Lung (tissue), 12 donors: ENCODE data around the gene THAP3. TPM values are rescaled to one million over a fixed set of nuclear protein-coding genes. Genes with fewer than 3 reads are reported as not detected.

Experiments
- ATAC-seq: fragments of 200-7000 bp; cut with Tn5 transposase; one replicate; pipeline ENCODE4 v1.9.1; 2020; ENCODE audit warnings: moderate number of reproducible peaks; ENCODE audit not compliant: insufficient read depth, low FRiP score
- DNase-seq, 3 donors: peaks; one replicate each; pipeline ENCODE4 v3.0.0-alpha.2; 2013 to 2017
- H3K27ac ChIP-seq, 2 donors: one replicate each; pipeline ENCODE4 v1.5.1; 2013; ENCODE audit warnings: mild to moderate bottlenecking in 2 of 2, moderate library complexity in 2 of 2, control low read depth in 1 of 2, inconsistent platforms in 1 of 2, low read depth in 1 of 2, low read length in 1 of 2
- H3K27me3 ChIP-seq, 3 donors: one replicate each; pipeline ENCODE4 v1.5.1; 2013; ENCODE audit warnings: low read length in 2 of 3; ENCODE audit not compliant: control insufficient read depth in 3 of 3, insufficient read depth in 3 of 3
- H3K36me3 ChIP-seq, 4 donors: one replicate each; pipeline ENCODE4 v1.5.1; 2013; ENCODE audit warnings: low read length in 4 of 4, mild to moderate bottlenecking in 1 of 4, moderate library complexity in 1 of 4; ENCODE audit not compliant: control insufficient read depth in 4 of 4, insufficient read depth in 4 of 4
- H3K4me1 ChIP-seq, 5 donors: one replicate each; pipeline ENCODE4 v1.5.1; 2013; ENCODE audit warnings: low read length in 5 of 5, mild to moderate bottlenecking in 2 of 5, moderate library complexity in 1 of 5; ENCODE audit not compliant: control insufficient read depth in 5 of 5, insufficient read depth in 5 of 5
- H3K4me3 ChIP-seq: one replicate; pipeline ENCODE4 v1.5.1; 2013; ENCODE audit warnings: mild to moderate bottlenecking, control low read depth, moderate library complexity
- H3K9ac ChIP-seq, 2 donors: one replicate each; pipeline ENCODE4 v1.5.1; 2013; ENCODE audit warnings: low read length in 2 of 2, control low read depth in 1 of 2; ENCODE audit not compliant: insufficient read depth in 1 of 2
- H3K9me3 ChIP-seq, 4 donors: one replicate each; pipeline ENCODE4 v1.5.1; 2013; ENCODE audit warnings: low read length in 3 of 4, mild to moderate bottlenecking in 1 of 4, moderate library complexity in 1 of 4; ENCODE audit not compliant: control insufficient read depth in 4 of 4, insufficient read depth in 3 of 4
- WGBS, 2 donors: extraction: QIAGEN DNeasy Blood & Tissue Kit; methylation state at CpG; one replicate each; pipeline ENCODE4 v1.1.7; 2013; 5-methylcytosine and 5-hydroxymethylcytosine counted together
- polyA plus RNA-seq, 2 donors: library from polyadenylated mRNA; stranded (reverse); fragments of 200-250 nt; gene quantifications; one replicate each; pipeline ENCODE4 v1.2.1, GENCODE V29; 2013
- total RNA-seq, 2 donors: library from RNA; depleted of rRNA in 1 of 2; stranded (reverse); fragments of >200 nt in 1 of 2; gene quantifications; one replicate each; pipeline ENCODE4 v1.2.1, GENCODE V29; 2014 to 2021
- TF ChIP-seq, protein P1 (sequence below): IDR thresholded peaks from 2 replicates; pipeline ENCODE4 v1.5.1; 2012; ENCODE audit warnings: mild to moderate bottlenecking; ENCODE audit errors: control extremely low read depth, extremely low read depth
- donor health status: control.
- donor health status: control.
- donor health status: Bipolar disorder and iron deficiency.
- donor health status: healthy.
- donor health status: DM: yes; HTN: yes; CAD: no.

Gene THAP3
- total and polyA plus RNA-seq, 4 donors = 12.6 to 26.5 (median 20.8) TPM

DNA sequence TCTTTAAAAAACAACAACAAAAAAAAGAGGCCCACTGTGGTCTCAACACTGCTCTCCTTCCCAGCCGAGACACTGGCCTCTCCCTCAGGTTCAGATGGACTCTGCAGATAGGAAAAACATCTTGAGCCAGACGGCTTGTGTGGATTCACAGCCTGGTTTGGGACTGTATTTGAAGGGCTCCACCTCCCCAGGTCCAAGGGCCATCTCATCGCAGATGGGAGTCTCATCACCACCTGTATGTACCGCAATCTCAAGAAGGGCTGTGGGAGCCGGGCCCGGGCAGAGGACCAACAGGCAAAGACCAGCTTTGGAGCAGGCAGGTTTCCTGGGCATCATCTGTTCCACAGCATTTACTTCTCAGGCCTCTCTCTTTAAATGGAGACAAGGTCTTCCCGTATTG, 34.6 kb upstream of the THAP3 start:
- no peaks in the 10 kb centered on the region for H3K27me3 ChIP-seq
- H3K27ac ChIP-seq = no peak overlapping the region
- H3K9me3 ChIP-seq = no peaks in the 10 kb centered on the region
- ATAC-seq (no peak), DNase-seq (no peak)
- H3K9ac ChIP-seq = no peak overlapping the region
- no peak overlapping the region for H3K4me3 ChIP-seq
- WGBS, 2 donors = 93 to 94% methylated on average over 7 of the region's 7 CpGs
- TF ChIP-seq, protein P1, sequence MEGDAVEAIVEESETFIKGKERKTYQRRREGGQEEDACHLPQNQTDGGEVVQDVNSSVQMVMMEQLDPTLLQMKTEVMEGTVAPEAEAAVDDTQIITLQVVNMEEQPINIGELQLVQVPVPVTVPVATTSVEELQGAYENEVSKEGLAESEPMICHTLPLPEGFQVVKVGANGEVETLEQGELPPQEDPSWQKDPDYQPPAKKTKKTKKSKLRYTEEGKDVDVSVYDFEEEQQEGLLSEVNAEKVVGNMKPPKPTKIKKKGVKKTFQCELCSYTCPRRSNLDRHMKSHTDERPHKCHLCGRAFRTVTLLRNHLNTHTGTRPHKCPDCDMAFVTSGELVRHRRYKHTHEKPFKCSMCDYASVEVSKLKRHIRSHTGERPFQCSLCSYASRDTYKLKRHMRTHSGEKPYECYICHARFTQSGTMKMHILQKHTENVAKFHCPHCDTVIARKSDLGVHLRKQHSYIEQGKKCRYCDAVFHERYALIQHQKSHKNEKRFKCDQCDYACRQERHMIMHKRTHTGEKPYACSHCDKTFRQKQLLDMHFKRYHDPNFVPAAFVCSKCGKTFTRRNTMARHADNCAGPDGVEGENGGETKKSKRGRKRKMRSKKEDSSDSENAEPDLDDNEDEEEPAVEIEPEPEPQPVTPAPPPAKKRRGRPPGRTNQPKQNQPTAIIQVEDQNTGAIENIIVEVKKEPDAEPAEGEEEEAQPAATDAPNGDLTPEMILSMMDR = no peak
- peaks cover 0 to 5% (median 0%) of the 10 kb centered on the region in 5 donors for H3K4me1 ChIP-seq
- H3K36me3 ChIP-seq = peaks cover 0 to 56% (median 25%) of the 10 kb centered on the region in 4 donors

DNA sequence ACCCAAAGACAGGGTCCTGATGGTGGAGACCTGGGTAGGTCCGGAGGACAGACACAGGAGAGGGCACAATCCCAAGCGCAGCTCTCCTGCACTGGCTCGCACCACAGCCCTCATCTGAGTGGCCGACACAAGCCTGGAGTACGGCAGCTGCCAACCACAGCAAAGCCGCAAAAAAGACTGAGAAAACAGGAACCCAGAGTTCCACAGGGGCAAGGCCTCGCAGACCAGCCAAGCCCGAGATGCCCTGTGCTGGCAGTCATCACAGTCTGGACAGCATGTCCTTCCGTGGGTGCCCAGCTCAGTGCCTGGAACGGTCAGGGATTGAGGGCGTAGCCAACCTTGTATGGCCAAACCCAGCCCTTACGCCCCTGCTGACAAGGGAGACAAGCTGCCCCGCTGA, 33.4 kb upstream of the THAP3 start:
- Histone ChIP-seq H3K4me1 (peaks cover 0 to 5% (median 0%) of the 10 kb centered on the region in 5 donors), H3K27ac (no peak overlapping the region), H3K9me3 (no peaks in the 10 kb centered on the region), H3K27me3 (no peaks in the 10 kb centered on the region), H3K4me3 (no peak overlapping the region), H3K36me3 (peaks cover 0 to 68% (median 30%) of the 10 kb centered on the region in 4 donors), H3K9ac (no peak overlapping the region)
- TF ChIP-seq, protein P1 = no peak
- ATAC-seq = no peak
- 29 to 71% methylated on average over 13 of the region's 13 CpGs for WGBS, 2 donors
- DNase-seq = no peak

DNA sequence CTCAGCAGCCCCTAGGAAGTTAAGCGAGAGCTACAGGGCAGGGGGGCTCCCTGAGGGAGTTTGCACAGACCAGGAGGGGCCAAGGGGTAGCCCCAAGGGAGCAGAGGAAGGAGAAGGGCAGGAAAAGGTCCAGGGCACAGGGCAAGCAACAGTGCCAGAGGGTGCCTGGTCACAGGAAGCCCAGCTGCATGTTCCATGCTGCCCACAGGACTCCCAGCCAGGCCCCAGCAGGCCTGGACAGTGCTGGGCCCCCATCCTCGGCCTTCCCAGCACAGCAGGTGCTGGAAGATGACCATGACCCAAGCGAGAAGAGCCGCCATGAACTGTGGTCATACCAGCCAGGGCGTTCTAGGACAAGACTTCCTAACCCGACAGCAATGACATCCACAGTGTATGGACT, 33.0 kb upstream of the THAP3 start:
- ATAC-seq (no peak), DNase-seq (no peak)
- H3K9me3 ChIP-seq = no peaks in the 10 kb centered on the region
- 85 to 86% methylated on average over 6 of the region's 6 CpGs for WGBS, 2 donors
- no peak overlapping the region for H3K4me3 ChIP-seq
- no peak overlapping the region for H3K9ac ChIP-seq
- H3K27ac ChIP-seq = no peak overlapping the region
- H3K36me3 ChIP-seq = peaks cover 0 to 71% (median 30%) of the 10 kb centered on the region in 4 donors
- TF ChIP-seq, protein P1 = no peak
- no peaks in the 10 kb centered on the region for H3K27me3 ChIP-seq
- H3K4me1 ChIP-seq = peaks cover 0 to 5% (median 0%) of the 10 kb centered on the region in 5 donors

DNA sequence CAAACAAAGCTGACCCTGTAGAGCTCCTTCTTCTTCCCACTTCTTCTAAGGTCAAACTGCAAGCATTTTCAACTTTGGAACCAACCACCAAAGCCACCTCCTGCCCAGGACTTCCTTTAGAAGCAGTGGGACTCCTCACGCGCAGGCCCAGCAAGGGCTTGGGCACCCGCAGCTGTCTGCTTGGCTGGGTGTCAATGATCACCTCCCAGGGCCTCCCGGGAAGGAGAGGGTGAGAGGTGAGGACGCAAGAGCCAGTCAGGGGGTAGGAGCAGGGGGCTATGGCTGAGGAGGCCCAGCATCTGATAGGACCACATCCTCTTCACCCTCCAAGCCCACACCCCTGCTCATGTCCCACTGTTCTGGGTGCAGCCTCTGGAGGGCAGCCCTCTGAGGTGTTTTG, 32.2 kb upstream of the THAP3 start:
- peaks cover 0 to 75% (median 35%) of the 10 kb centered on the region in 4 donors for H3K36me3 ChIP-seq
- H3K9me3 ChIP-seq = no peaks in the 10 kb centered on the region
- H3K27me3 ChIP-seq = no peaks in the 10 kb centered on the region
- no peak overlapping the region for H3K27ac ChIP-seq
- WGBS, 2 donors = 28 to 52% methylated on average over 5 of the region's 5 CpGs
- no peak overlapping the region for H3K4me3 ChIP-seq
- ATAC-seq (no peak), DNase-seq (no peak)
- TF ChIP-seq, protein P1 = no peak
- H3K4me1 ChIP-seq = peaks cover 0 to 4% (median 0%) of the 10 kb centered on the region in 5 donors
- H3K9ac ChIP-seq = no peak overlapping the region
